GM12878 (cell line): Measurements from ENCODE around the gene MIS12. TPM values are rescaled to one million over a fixed set of nuclear protein-coding genes. Genes with fewer than 3 reads are reported as not detected.

Source experiments
- ATAC-seq: fragments of 200-7000 bp; cut with Tn5 transposase; 3 replicates; pipeline ENCODE4 v1.9.1; 2020; ENCODE audit warnings: mild to moderate bottlenecking, moderate library complexity
- BruUV-seq: library from RNA; stranded (reverse); fragments of 400-500 nt; replicated peaks from 2 replicates; lab custom pipeline; 2021; lab: Mats Ljungman, UMichigan
- CTCF ChIA-PET: fragments of 300-600 bp; sonication (Branson Sonifier 250); formaldehyde crosslinking; extraction: SDS; loops from one replicate; lab custom pipeline; 2021; ENCODE audit warnings: inconsistent platforms; lab: Yijun Ruan, JAX
- POLR2A ChIA-PET: fragments of 350-600 bp; formaldehyde crosslinking; extraction: SDS; loops from one replicate; lab custom pipeline; 2021; ENCODE audit warnings: inconsistent platforms; lab: Charles Lee
- RAD21 ChIA-PET: fragments of 300-600 bp; sonication (Branson Sonifier 250); formaldehyde crosslinking; loops from one replicate; lab custom pipeline; 2023; ENCODE audit warnings: antibody characterized with exemption; ENCODE audit not compliant: unreplicated experiment; lab: Charles Lee
- SMC1A ChIA-PET: fragments of 300-600 bp; sonication (Branson Sonifier 250); formaldehyde crosslinking; loops from one replicate; lab custom pipeline; 2023; ENCODE audit not compliant: unreplicated experiment, uncharacterized antibody; lab: Charles Lee
- DNase-seq: peaks from one replicate; pipeline ENCODE4 v3.0.0-alpha.2; 2011; ENCODE audit warnings: low read depth, low spot score
- FAIRE-seq: peaks from 3 replicates; lab custom pipeline; 2011; peaks lifted over from hg19 to GRCh38; lab: Jason Lieb, UNC
- H2AFZ ChIP-seq: 2 replicates; pipeline ENCODE4 v1.6.0; 2011; ENCODE audit warnings: low read depth, low read length, control low read depth; ENCODE audit not compliant: control insufficient read depth
- H3K27ac ChIP-seq: 2 replicates; pipeline ENCODE4 v1.5.1; 2011; ENCODE audit warnings: control low read depth; ENCODE audit not compliant: control insufficient read depth, insufficient read depth
- H3K27me3 ChIP-seq, 2 experiments: replicated peaks in 1 of 2; 2 replicates each; pipeline versions ENCODE4 v1.6.0 to v1.6.1; 2011; ENCODE audit warnings: low read length in 1 of 2; ENCODE audit not compliant: control insufficient read depth in 2 of 2, insufficient read depth in 2 of 2
- H3K36me3 ChIP-seq, 2 experiments: 2 replicates each; pipeline ENCODE4 v1.5.1; 2011; ENCODE audit warnings: low read length in 1 of 2; ENCODE audit not compliant: control insufficient read depth in 2 of 2, insufficient read depth in 2 of 2
- H3K4me1 ChIP-seq: 2 replicates; pipeline ENCODE4 v1.6.1; 2011; ENCODE audit warnings: mild to moderate bottlenecking, low read length, moderate library complexity, mixed read lengths; ENCODE audit not compliant: control insufficient read depth, insufficient read depth
- H3K4me2 ChIP-seq: 2 replicates; pipeline ENCODE4 v1.6.0; 2011; ENCODE audit warnings: control low read depth; ENCODE audit not compliant: control insufficient read depth, insufficient read depth
- H3K4me3 ChIP-seq: fragments of 200-600 bp; sonication (generic); 2 replicates; pipeline ENCODE4 v1.5.1; 2016
- H3K79me2 ChIP-seq: 2 replicates; pipeline ENCODE4 v1.6.0; 2011; ENCODE audit warnings: low read length; ENCODE audit not compliant: control insufficient read depth, insufficient read depth
- H3K9ac ChIP-seq: 2 replicates; pipeline ENCODE4 v1.8.0; 2011; ENCODE audit warnings: low read length, control low read depth, mixed read lengths; ENCODE audit not compliant: control insufficient read depth, insufficient read depth
- H3K9me3 ChIP-seq: replicated peaks from 3 replicates; pipeline ENCODE4 v1.5.1; 2011; ENCODE audit warnings: mild to moderate bottlenecking, low read length; ENCODE audit not compliant: control insufficient read depth, insufficient read depth
- H4K20me1 ChIP-seq: 2 replicates; pipeline ENCODE4 v1.6.0; 2011; ENCODE audit not compliant: control insufficient read depth, insufficient read depth
- BCLAF1 ChIP-seq: fragments of 450-650 bp; IDR thresholded peaks from 2 replicates; pipeline ENCODE4 v1.6.1; 2017; ENCODE audit warnings: antibody characterized with exemption, mild to moderate bottlenecking, moderate library complexity
- CREB1 ChIP-seq: IDR thresholded peaks from 2 replicates; pipeline ENCODE4 v1.6.1; 2012; ENCODE audit warnings: low read depth, mild to moderate bottlenecking, inconsistent platforms
- IRF5 ChIP-seq: fragments of 450-650 bp; IDR thresholded peaks from 2 replicates; pipeline ENCODE4 v1.6.1; 2017; ENCODE audit warnings: borderline replicate concordance
- JUND ChIP-seq: IDR thresholded peaks from 2 replicates; pipeline ENCODE4 v1.6.1; 2012; ENCODE audit warnings: low read depth, mild to moderate bottlenecking, low read length, improper control_type of control experiment, moderate library complexity
- KLF5 ChIP-seq: fragments of 450-650 bp; IDR thresholded peaks from 2 replicates; pipeline ENCODE4 v1.6.1; 2014; ENCODE audit warnings: mild to moderate bottlenecking; ENCODE audit not compliant: partially characterized antibody
- LARP7 ChIP-seq: fragments of 450-650 bp; IDR thresholded peaks from 2 replicates; pipeline ENCODE4 v1.6.1; 2017; ENCODE audit warnings: mild to moderate bottlenecking
- MTA2 ChIP-seq: fragments of 450-650 bp; IDR thresholded peaks from 2 replicates; pipeline ENCODE4 v1.6.1; 2016; ENCODE audit warnings: low read depth, mild to moderate bottlenecking, moderate library complexity
- MXI1 ChIP-seq: fragments of 150-350 bp; IDR thresholded peaks from 2 replicates; pipeline ENCODE4 v1.6.1; 2011; ENCODE audit warnings: low read depth, mild to moderate bottlenecking, inconsistent platforms, low read length, improper control_type of control experiment
- NFXL1 ChIP-seq: fragments of 450-650 bp; IDR thresholded peaks from 2 replicates; pipeline ENCODE4 v1.6.1; 2017; ENCODE audit warnings: antibody characterized with exemption, mild to moderate bottlenecking, borderline replicate concordance
- NR2F1 ChIP-seq: fragments of 450-650 bp; conservative IDR thresholded peaks from 2 replicates; pipeline ENCODE4 v1.6.1; 2017; ENCODE audit warnings: mild to moderate bottlenecking
- PAX8 ChIP-seq: fragments of 450-650 bp; IDR thresholded peaks from 2 replicates; pipeline ENCODE4 v1.6.1; 2017; ENCODE audit warnings: mild to moderate bottlenecking, moderate library complexity
- PKNOX1 ChIP-seq: fragments of 450-650 bp; IDR thresholded peaks from 2 replicates; pipeline ENCODE4 v1.6.1; 2016; ENCODE audit warnings: mild to moderate bottlenecking
- STAT3 ChIP-seq: IDR thresholded peaks from 2 replicates; pipeline ENCODE4 v1.6.1; 2011; ENCODE audit warnings: low read depth, low read length, improper control_type of control experiment
- TCF12 ChIP-seq: IDR thresholded peaks from 2 replicates; pipeline ENCODE4 v1.6.1; 2011; ENCODE audit warnings: low read depth, mild to moderate bottlenecking, low read length
- USF2 ChIP-seq: IDR thresholded peaks from 2 replicates; pipeline ENCODE4 v1.6.1; 2011; ENCODE audit warnings: low read depth, low read length, improper control_type of control experiment, borderline replicate concordance
- ZBED1 ChIP-seq: IDR thresholded peaks from 2 replicates; pipeline ENCODE4 v1.6.1; 2016; ENCODE audit warnings: borderline replicate concordance
- ZNF217 ChIP-seq: fragments of 450-650 bp; IDR thresholded peaks from 2 replicates; pipeline ENCODE4 v1.6.1; 2017; ENCODE audit warnings: antibody characterized with exemption, mild to moderate bottlenecking
- ZNF274 ChIP-seq: IDR thresholded peaks from one replicate; pipeline ENCODE4 v1.8.0; 2011; ENCODE audit not compliant: insufficient read length, insufficient read depth
- WGBS: methylation state at CpG from one replicate; pipeline ENCODE4 v1.1.6; 2016; ENCODE audit warnings: low lambda C conversion rate; ENCODE audit not compliant: insufficient replicate concordance, insufficient coverage; ENCODE audit errors: missing lambda C conversion rate; 5-methylcytosine and 5-hydroxymethylcytosine counted together
- in situ Hi-C: fragments of 300-500 bp; cut with MboI; formaldehyde crosslinking; loops from 9 replicates; pipeline ENCODE4 v1.14.3; 2018; ENCODE audit warnings: mixed read lengths
- intact Hi-C: fragments of 100-400 bp; cut with micrococcal nuclease; formaldehyde crosslinking; loops from one replicate; pipeline ENCODE4 v1.14.2; 2022; ENCODE audit not compliant: unreplicated experiment
- polyA plus RNA-seq, 11 experiments: library from polyadenylated mRNA; depleted of rRNA in 4 of 11; unstranded in 6 of 11; stranded (reverse) in 5 of 11; fragments of >200 nt; fragmentation: Nextera tagmentation in 4 of 11; fragmentation: Illumina TruSeq in 1 of 11; extraction: Ambion mirVana in 4 of 11; extraction: Trizol in 1 of 11; gene quantifications; 1 replicate in 1 of 11; 2 replicates in 10 of 11; pipeline versions ENCODE4 v1.2.1 to v1.2.3, GENCODE V29; 2011 to 2016; ENCODE audit warnings: inconsistent platforms in 2 of 11, missing spikeins in 2 of 11, low read depth in 1 of 11
- total RNA-seq, 4 experiments: library from RNA; depleted of rRNA in 3 of 4; stranded (reverse); fragments of >200 nt in 3 of 4; fragmentation: Illumina TruSeq in 1 of 4; extraction: Trizol in 1 of 4; gene quantifications; 2 replicates each; pipeline versions ENCODE4 v1.2.1 to v1.2.3, GENCODE V29; 2013 to 2021

The MIS12 gene
- total and polyA plus RNA-seq, 10 of the 15 experiments (the other 5 are each of a cell fraction or from before 2014, with no cell fraction given): 19.8 to 34.2 (median 25.0) TPM

GRCh38 chr17:5506307-5506706 lies 19.9 kb downstream of the MIS12 start (continued):
- no peak for TF ChIP-seq NFXL1
- TF ChIP-seq NR2F1: no peak
- TF ChIP-seq PAX8: no peak
- TF ChIP-seq BCLAF1: no peak
- no peak for TF ChIP-seq PKNOX1
- TF ChIP-seq JUND: no peak

- Histone ChIP-seq H3K4me3 (no peak overlapping the region), H4K20me1 (no peaks in the 10 kb centered on the region), H3K4me2 (no peak overlapping the region), H3K27ac (no peak overlapping the region), H3K79me2 (no peaks in the 10 kb centered on the region), H3K36me3 (no peaks in the 10 kb centered on the region), H2AFZ (no peak overlapping the region)
- in situ Hi-C loops: no loop called here
- ChIA-PET POLR2A (interaction anchor here (1.2 kb wide), 1 partner anchor 15 kb away, joined by 3 read pairs; no protein-coding TSS in a partner anchor), SMC1A (no interaction called here), RAD21 (no interaction called here)
- intact Hi-C loops: no loop called here
- FAIRE-seq: no peak
- no peak for DNase-seq
- 80% methylated on average over 4 of the region's 4 CpGs for WGBS
- TF ChIP-seq ZNF274 (no peak), ZNF217 (no peak), USF2 (no peak), ZBED1 (no peak), TCF12 (no peak), IRF5 (no peak), KLF5 (no peak), MTA2 (no peak), STAT3 (no peak), CREB1 (no peak), MXI1 (no peak), LARP7 (no peak)
- TF ChIP-seq, all 136 proteins: peak for 0
- Histone ChIP-seq H3K4me1 (no peaks in the 10 kb centered on the region), H3K9ac (no peak overlapping the region), H3K9me3 (no peaks in the 10 kb centered on the region), H3K27me3 (no peaks in the 10 kb centered on the region)
- no peak for ATAC-seq
- no TSS peak for BruUV-seq
- CTCF ChIA-PET: no interaction called here
Measured at GRCh38 chr17:5508810-5509209, 22.4 kb downstream of the MIS12 start.
